Endometrial microvascular endothelial cells (primary cell): ENCODE measurements around the gene PAPSS1. TPM values are rescaled to one million over a fixed set of nuclear protein-coding genes. Genes with fewer than 3 reads are reported as not detected.
"Not testable (repeated sequence)": the region's sequence is repeated elsewhere in the genome, so short reads cannot be mapped to it uniquely, and the experiment has no call there.

Experiments
- in situ Hi-C: cut with HindIII; loops from 2 replicates; pipeline ENCODE4 v1.10.0; 2017; ENCODE audit warnings: low sequenced_read_pairs, low pct_unique_long_range_greater_than_20kb; ENCODE audit errors: inconsistent ontology term
- total RNA-seq: library from RNA; depleted of rRNA; stranded (reverse); fragments of >200 nt; gene quantifications from one replicate; pipeline ENCODE4 v1.2.3, GENCODE V29; 2015; ENCODE audit errors: inconsistent ontology term

The PAPSS1 gene
- total RNA-seq, 1 donor from 2014 or later = 45.2 TPM

- in situ Hi-C loops = no loop called here
Observed at GRCh38 chr4:107699466-107700206, 20.4 kb downstream of the PAPSS1 start.

DNA sequence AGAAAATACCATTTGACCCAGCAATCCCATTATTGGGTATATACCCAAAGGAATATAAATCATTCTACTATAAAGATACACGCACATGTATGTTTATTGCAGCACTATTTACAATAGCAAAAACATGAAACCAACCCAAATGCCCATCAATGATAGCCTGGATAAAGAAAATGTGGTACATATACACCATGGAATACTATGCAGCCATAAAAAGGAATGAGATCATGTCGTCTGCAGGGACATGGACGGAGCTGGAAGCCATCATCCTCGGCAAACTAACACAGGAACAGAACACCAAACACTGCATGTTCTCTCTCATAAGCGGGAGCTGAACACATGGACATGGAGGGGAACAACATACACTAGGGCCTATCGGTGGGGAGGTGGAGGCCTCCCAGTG is 23.8 kb downstream of the PAPSS1 start:
- in situ Hi-C loops = not testable (repeated sequence)

DNA sequence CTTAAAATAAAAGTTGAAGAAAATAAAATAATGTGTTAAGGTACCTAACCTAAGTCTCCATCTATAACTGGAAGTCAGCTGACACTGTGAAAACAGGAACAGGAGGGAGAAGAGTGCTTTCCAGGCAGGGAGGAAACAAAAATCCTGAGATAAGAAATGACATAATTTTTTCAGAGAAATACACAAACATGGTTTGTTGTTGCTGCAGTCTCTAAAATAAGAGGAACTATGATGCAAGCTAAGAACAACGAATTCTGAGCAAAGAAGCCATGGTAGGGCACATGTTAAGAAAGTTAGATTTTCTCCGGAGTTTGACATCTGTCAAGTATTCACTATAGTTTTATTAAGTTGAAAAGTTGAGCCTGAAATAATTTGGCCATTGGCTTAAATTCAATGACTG is 26.9 kb downstream of the PAPSS1 start:
- in situ Hi-C loops = no loop called here

DNA sequence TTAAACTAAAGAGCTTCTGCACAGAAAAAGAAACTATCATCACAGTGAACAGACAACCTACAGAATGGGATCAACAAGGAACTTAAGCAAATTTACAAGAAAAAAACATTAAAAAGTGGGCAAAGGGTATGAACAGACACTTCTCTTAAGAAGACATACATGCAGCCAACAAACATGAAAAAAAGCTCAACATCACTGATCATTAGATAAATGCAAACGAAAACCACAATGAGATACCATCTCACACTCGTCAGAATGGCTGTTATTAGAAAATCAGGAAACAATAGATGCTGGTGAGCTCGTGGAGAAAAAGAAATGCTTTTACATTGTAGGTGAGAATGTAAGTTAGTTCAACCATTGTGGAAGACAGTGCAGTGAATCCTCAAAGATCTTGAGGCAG is 27.8 kb downstream of the PAPSS1 start:
- in situ Hi-C loops = no loop called here

DNA sequence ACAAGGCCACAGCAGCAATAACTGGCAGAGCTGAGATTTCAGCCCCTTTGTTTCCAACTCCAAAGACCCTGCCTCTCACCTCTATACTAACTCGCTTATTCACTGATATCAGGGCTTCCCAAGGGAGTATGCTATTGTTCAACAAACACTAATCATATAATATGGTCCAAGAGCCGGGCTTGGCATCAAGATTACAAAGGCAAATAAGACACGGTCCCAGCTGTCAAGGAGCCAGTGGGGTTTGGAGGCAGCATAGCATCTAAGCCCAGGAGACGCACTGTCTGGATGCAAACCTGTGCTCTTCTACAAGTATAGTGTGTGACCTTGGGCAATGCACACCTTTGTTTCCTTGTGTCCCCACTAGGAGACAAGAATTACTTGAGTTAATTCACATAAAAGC is 28.7 kb downstream of the PAPSS1 start:
- in situ Hi-C loops = no loop called here

DNA sequence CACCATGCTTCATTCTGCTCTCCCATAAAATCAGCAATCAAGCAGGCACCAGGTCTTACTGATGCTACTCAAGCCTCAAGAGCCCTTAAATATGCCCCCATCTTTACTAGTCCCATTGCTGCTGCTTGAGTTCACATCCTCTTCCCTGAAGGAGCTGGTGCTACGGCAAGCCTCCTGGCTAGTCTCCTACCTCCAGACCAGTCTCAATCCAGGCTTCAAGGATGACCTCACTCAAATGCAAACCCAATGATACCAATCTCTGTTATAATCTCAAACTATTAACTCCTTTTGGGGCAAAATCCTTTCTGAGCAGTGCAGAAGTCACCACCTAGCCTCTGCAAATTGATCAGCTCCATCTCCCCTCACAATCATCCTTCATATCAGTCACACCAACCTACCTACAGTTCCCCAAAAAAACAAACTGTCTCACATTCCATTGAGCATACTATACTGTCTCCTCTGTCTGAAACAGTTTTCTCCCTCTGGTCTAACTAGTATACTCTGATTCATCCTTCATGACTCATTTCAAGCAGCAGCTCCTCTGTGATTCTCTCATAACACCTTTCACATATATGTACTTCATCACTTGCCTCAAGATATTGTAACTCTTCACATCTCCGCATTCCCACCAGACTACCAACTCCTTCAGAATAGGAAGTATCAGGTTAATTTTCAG is 30.0 kb downstream of the PAPSS1 start:
- in situ Hi-C loops = no loop called here

GRCh38 chr4:107688421-107688820 is 31.6 kb downstream of the PAPSS1 start:
- in situ Hi-C loops = no loop called here

GRCh38 chr4:107685740-107686139 is 34.3 kb downstream of the PAPSS1 start:
- in situ Hi-C loops = no loop called here

DNA sequence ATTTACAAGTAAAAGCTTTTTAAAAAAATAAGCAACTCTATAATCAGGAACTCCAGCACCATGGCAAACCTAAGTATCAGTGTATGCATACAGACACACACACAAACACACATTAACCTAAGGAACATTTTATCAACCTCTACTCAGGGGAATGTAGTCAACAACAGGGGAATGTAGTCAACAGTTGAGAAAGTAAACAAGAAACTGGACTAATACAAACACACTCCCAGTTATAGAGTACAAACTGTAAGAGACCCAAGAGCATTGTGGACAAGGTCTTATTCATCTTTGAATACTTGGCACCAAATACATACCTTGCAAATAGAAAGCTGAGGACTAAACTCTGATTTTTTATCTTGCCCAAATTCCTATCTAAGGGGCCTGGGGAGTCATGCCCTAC is 36.2 kb downstream of the PAPSS1 start:
- in situ Hi-C loops = no loop called here

GRCh38 chr4:107682306-107682705 is 37.7 kb downstream of the PAPSS1 start:
- in situ Hi-C loops = no loop called here

DNA sequence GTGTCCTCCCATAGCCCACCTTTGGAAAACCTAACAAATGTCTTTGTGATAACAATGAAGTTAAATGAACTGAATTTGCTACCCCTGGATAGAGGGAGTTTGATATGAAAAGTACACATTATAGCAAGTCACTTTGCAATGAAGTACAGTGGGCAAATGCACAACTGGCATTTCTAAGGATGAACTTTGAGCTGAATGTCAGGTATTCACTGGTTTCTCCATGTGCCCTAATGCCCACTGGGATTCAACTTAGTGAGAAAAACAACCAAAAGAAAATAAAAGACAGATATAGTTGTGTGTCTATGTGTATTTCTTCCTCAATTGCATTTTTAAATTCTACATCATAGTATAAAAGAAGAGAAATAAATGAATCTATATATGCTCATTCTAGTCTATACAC is 51.0 kb downstream of the PAPSS1 start:
- in situ Hi-C loops = no loop called here

GRCh38 chr4:107666134-107666533 is 53.9 kb downstream of the PAPSS1 start:
- in situ Hi-C loops = no loop called here

DNA sequence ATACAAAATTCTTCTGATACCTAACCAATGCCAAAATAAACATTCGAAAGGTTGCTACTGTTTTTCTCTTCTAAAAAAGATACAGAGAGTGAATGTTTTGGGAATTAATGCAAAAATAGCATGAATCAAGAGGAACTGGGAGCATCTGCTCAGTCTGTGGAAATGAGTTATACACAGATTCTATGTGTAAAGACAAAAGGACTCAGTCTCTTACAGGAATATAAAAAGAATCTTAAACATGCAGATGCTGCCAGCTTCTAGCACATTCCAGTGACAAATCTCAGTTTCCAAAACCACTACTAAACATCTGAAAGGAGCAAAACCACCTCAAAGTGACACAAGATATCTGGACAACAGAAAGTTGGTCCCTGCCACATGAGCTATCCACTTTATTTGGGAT is 55.0 kb downstream of the PAPSS1 start:
- in situ Hi-C loops = no loop called here

DNA sequence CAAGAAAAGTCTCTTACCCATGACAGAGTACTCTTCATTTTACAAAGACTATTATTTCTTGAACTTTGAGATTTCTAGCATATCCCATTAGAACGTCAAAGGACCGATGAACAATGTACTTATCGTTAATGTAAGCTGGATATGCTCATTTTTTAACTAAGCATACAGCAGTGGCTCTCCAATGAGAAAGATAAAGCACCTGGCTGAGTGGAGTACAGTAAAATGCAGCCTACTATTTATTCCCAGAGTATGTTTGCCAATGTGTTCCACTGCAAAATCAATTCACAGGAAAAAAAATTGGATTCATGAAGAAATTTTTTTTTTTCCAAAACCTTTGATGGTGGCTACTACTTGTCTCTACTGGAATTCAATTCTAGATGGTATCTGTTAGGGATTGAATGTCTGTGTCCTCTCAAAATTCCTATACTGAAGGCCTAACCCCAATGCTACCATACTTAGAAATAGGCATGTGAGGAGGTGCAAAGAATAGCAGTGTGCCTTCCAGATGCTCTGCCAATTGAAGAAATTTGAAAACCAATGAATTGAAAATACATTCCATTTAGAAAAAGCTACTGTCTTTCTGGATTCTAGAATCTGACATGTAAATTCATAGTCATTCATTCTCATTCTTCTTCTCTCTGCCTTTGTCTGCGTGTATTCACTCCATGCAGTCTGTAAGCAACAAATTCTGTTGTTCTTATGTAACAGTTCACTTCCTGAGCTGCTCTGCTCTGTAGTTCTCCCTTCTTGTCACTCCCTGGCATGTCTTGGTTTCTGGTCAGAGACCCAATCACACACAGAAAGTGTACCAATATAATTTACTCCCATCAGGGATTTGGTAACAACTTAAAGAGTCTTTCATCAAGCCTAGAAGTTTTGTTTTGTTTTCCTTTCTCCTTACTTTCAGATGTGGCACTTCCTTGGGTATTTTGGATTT is 61.4 kb downstream of the PAPSS1 start:
- in situ Hi-C loops = no loop called here

DNA sequence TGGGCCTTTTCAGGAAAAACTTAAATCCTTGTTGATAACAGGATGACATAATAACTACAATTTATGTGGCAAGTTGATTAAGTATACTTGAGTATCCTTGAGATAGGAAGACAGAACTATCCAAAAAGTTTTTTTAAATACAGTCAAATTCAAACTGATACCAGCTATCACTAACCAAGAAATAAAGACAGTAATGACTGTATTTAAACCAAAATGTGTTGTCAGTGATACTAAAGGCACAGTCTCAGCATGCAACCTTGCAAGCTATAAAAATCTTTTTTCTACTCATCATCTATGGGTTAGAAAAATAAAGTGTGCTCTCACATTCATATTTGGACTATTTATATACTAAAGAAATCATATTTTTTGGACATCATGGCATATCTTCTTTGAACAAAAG is 64.7 kb downstream of the PAPSS1 start:
- in situ Hi-C loops = no loop called here

DNA sequence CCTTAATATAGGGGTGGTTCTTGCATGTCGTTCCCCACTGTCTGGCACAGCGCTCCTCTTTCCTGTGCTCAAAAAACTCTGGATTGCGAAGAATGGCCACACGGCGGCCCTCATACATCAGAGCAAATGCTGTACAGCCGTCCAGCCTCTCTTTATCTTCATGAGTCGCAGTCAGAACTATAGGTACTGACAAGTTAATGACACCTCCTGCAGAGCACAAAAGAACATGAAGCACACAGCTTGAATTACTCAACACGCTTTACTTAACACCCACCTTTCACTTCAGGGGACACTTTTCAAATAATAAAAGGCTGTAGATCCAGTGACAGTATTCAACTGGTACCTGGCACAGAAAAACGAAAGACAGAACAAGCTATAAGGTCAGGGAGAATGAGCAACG is 65.3 kb downstream of the PAPSS1 start:
- in situ Hi-C loops = no loop called here

DNA sequence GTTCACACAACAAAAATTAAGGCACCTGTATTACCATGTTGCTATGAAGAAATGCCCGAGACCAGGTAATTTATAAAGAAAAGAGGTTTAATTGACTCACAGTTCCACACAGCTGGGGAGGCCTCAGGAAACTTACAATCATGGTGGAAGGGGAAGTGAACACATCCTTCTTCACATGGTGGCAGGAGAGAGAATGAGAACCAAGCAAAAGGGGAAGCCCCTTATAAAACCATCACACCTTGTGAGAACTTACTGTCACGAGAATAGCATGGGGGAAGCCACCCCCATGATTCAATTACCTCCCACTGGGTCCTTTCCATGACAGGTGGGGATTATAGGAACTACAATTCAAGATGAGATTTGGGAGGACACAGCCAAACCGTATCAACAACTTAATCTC is 68.6 kb downstream of the PAPSS1 start:
- in situ Hi-C loops = not testable (repeated sequence)

- in situ Hi-C loops = no loop called here
Observed at GRCh38 chr4:107650251-107650650, 69.8 kb downstream of the PAPSS1 start.

DNA sequence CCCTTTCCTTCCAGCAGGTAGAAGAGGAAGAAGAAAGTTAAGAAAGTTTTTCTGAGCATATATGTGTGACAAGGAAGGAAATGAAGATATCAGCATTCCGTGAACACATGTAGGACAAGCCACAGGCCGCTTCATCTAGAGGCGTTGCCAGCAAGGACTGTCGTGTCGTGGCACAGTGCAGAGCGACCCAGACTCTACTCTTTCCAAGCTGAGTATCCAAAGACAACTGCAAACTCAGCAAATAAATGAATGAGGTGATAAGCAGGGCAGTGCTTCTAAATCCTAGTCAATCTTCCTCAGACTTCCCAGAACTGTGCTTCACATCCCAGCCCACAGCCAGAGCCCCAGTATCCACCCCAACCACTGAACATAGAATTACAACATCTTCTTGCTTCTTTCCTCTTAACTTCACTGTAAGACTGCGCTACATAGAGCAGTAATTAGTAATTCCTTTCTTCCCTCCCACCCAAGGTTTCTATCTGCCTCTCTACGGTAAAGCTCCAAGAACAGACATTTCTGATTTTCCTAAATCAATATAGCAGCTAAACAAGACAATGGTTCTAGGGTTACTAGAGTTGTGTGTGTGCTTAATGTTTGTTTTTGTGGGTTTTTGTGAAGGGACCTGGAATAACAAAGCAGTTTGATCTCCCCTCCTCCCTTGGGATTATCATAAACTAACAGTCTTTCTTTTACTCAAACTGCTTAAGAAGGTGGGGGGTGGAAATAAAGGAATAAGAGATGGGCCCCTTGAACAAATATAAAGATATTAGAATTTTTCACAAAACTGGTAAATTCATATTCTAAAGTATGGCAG is 71.6 kb downstream of the PAPSS1 start:
- in situ Hi-C loops = no loop called here
